Liver (tissue), 9 donors: Measurements from ENCODE around the gene KMT5C. TPM values are rescaled to one million over a fixed set of nuclear protein-coding genes. Genes with fewer than 3 reads are reported as not detected.

Source experiments
- DNase-seq: peaks from one replicate; pipeline ENCODE4 v3.0.0-alpha.2; 2017; ENCODE audit warnings: low spot score
- H3K27ac ChIP-seq, 2 donors: one replicate each; pipeline ENCODE4 v1.7.0; 2013; ENCODE audit warnings: inconsistent platforms in 2 of 2, low read length in 2 of 2, control low read depth in 1 of 2, low read depth in 1 of 2, mild to moderate bottlenecking in 1 of 2
- H3K27me3 ChIP-seq, 4 donors: one replicate each; pipeline versions ENCODE4 v1.6.1 to v1.7.0; 2013; ENCODE audit warnings: low read length in 3 of 4, inconsistent platforms in 1 of 4, mild to moderate bottlenecking in 1 of 4, moderate library complexity in 1 of 4; ENCODE audit not compliant: control insufficient read depth in 4 of 4, insufficient read depth in 4 of 4
- H3K36me3 ChIP-seq, 4 donors: one replicate each; pipeline versions ENCODE4 v1.6.1 to v1.7.0; 2013; ENCODE audit warnings: low read length in 3 of 4, mild to moderate bottlenecking in 3 of 4, low read depth in 1 of 4, moderate library complexity in 1 of 4; ENCODE audit not compliant: control insufficient read depth in 4 of 4, insufficient read depth in 3 of 4
- H3K4me1 ChIP-seq, 4 donors: one replicate each; pipeline versions ENCODE4 v1.6.1 to v1.7.0; 2013; ENCODE audit warnings: low read length in 3 of 4, mild to moderate bottlenecking in 3 of 4, moderate library complexity in 1 of 4; ENCODE audit not compliant: control insufficient read depth in 4 of 4, insufficient read depth in 4 of 4
- H3K4me3 ChIP-seq, 3 donors: one replicate each; pipeline versions ENCODE4 v1.6.1 to v1.7.0; 2013; ENCODE audit warnings: low read length in 3 of 3, control low read depth in 1 of 3, low read depth in 1 of 3, mild to moderate bottlenecking in 1 of 3
- H3K9ac ChIP-seq, 2 donors: one replicate each; pipeline ENCODE4 v1.7.0; 2013; ENCODE audit warnings: low read length in 2 of 2, mild to moderate bottlenecking in 2 of 2, moderate library complexity in 2 of 2, control low read depth in 1 of 2, low read depth in 1 of 2
- H3K9me3 ChIP-seq, 4 donors: one replicate each; pipeline versions ENCODE4 v1.6.1 to v1.7.0; 2013; ENCODE audit warnings: low read length in 3 of 4; ENCODE audit not compliant: control insufficient read depth in 4 of 4
- ATF3 ChIP-seq: IDR thresholded peaks from 2 replicates; pipeline ENCODE4 v1.6.1; 2016; ENCODE audit warnings: antibody characterized with exemption
- FOXA1 ChIP-seq: IDR thresholded peaks from 2 replicates; pipeline ENCODE4 v1.6.1; 2016; ENCODE audit warnings: antibody characterized with exemption
- FOXA2 ChIP-seq: IDR thresholded peaks from 2 replicates; pipeline ENCODE4 v1.6.1; 2016; ENCODE audit warnings: antibody characterized with exemption
- GABPA ChIP-seq, 2 donors: IDR thresholded peaks in 1 of 2; conservative IDR thresholded peaks in 1 of 2; 2 replicates each; pipeline ENCODE4 v1.6.1; 2016; ENCODE audit warnings: antibody characterized with exemption in 2 of 2, mild to moderate bottlenecking in 1 of 2, moderate library complexity in 1 of 2
- HNF4A ChIP-seq, 2 donors: conservative IDR thresholded peaks; 2 replicates each; pipeline ENCODE4 v1.6.1; 2016; ENCODE audit warnings: antibody characterized with exemption in 2 of 2, mild to moderate bottlenecking in 2 of 2
- HNF4G ChIP-seq: IDR thresholded peaks from 2 replicates; pipeline ENCODE4 v1.6.1; 2016; ENCODE audit warnings: antibody characterized with exemption
- JUND ChIP-seq, 2 donors: IDR thresholded peaks; 2 replicates each; pipeline ENCODE4 v1.6.1; 2016; ENCODE audit warnings: antibody characterized with exemption in 2 of 2
- MAX ChIP-seq: IDR thresholded peaks from 2 replicates; pipeline ENCODE4 v1.6.1; 2016; ENCODE audit warnings: antibody characterized with exemption
- NR2F2 ChIP-seq: IDR thresholded peaks from 2 replicates; pipeline ENCODE4 v1.6.1; 2016; ENCODE audit warnings: antibody characterized with exemption
- RAD21 ChIP-seq, 2 donors: IDR thresholded peaks; 2 replicates each; pipeline ENCODE4 v1.6.1; 2016; ENCODE audit warnings: antibody characterized with exemption in 2 of 2, mild to moderate bottlenecking in 2 of 2
- REST ChIP-seq: IDR thresholded peaks from 2 replicates; pipeline ENCODE4 v1.6.1; 2016; ENCODE audit warnings: antibody characterized with exemption, mild to moderate bottlenecking
- RXRA ChIP-seq, 2 donors: IDR thresholded peaks; 2 replicates each; pipeline ENCODE4 v1.6.1; 2017 to 2018; ENCODE audit warnings: antibody characterized with exemption in 2 of 2, mild to moderate bottlenecking in 1 of 2
- TAF1 ChIP-seq: conservative IDR thresholded peaks from 2 replicates; pipeline ENCODE4 v1.6.1; 2016; ENCODE audit warnings: antibody characterized with exemption, mild to moderate bottlenecking
- YY1 ChIP-seq: IDR thresholded peaks from 2 replicates; pipeline ENCODE4 v1.6.1; 2016; ENCODE audit warnings: antibody characterized with exemption, mild to moderate bottlenecking
- ZBTB33 ChIP-seq: IDR thresholded peaks from 2 replicates; pipeline ENCODE4 v1.6.1; 2016; ENCODE audit warnings: antibody characterized with exemption
- WGBS: extraction: QIAGEN DNeasy Blood & Tissue Kit; methylation state at CpG from one replicate; pipeline ENCODE4 v1.1.7; 2013; 5-methylcytosine and 5-hydroxymethylcytosine counted together
- polyA plus RNA-seq, 2 donors: library from polyadenylated mRNA; stranded (reverse) in 1 of 2; unstranded in 1 of 2; fragments of 200-250 nt in 1 of 2; fragments of >200 nt in 1 of 2; fragmentation: Nextera tagmentation in 1 of 2; extraction: Ambion mirVana in 1 of 2; gene quantifications; one replicate each; pipeline versions ENCODE4 v1.2.1 to v1.2.3, GENCODE V29; 2013 to 2015
- total RNA-seq, 2 donors: library from RNA; depleted of rRNA; stranded (reverse); fragments of >200 nt; gene quantifications; one replicate each; pipeline ENCODE4 v1.2.3, GENCODE V29; 2014
- donor health status: healthy.
- donor health status: healthy.
- donor health status: healthy.
- donor health status: healthy.
- donor health status: healthy.

KMT5C gene
- total and polyA plus RNA-seq, 4 donors: 1.1 to 11.6 (median 3.0) TPM

- WGBS: 7% methylated on average over 44 of the region's 44 CpGs
- H3K4me1 ChIP-seq: peaks cover 8 to 18% (median 11%) of the 10 kb centered on the region in 4 donors
- peak; percentile 59 for DNase-seq
- no peaks in the 10 kb centered on the region for H3K27me3 ChIP-seq
- H3K9ac ChIP-seq: peak overlapping the region; percentile 82 to 95
- peak overlapping the region; percentile 45 to 75 (median 74) for H3K4me3 ChIP-seq
- no peak for TF ChIP-seq FOXA2
- no peak for TF ChIP-seq YY1
- TF ChIP-seq ATF3: no peak
- TF ChIP-seq JUND (IDR thresholded peaks at IDR 0.05): no peak
- TF ChIP-seq NR2F2: peak; percentile 39
- TF ChIP-seq FOXA1: no peak
- peak overlapping the region; percentile 4 to 23 for H3K27ac ChIP-seq
- peaks cover 0 to 8% (median 1%) of the 10 kb centered on the region in 4 donors for H3K36me3 ChIP-seq
- no peaks in the 10 kb centered on the region for H3K9me3 ChIP-seq
These were observed 460 bp downstream of the KMT5C start for GRCh38 chr19:55339889-55340783.

GRCh38 chr19:55340784-55341147 is 1.1 kb downstream of the KMT5C start:
- Histone ChIP-seq H3K4me3 (peak overlapping the region in 2 of 3 donors; percentile 74 to 75), H3K9ac (peak overlapping the region in 1 of 2 donors; percentile 95), H3K36me3 (peaks cover 0 to 8% (median 1%) of the 10 kb centered on the region in 4 donors), H3K9me3 (no peaks in the 10 kb centered on the region), H3K27me3 (no peaks in the 10 kb centered on the region), H3K4me1 (peaks cover 8 to 18% (median 11%) of the 10 kb centered on the region in 4 donors), H3K27ac (no peak overlapping the region)
- WGBS: 15% methylated on average over 24 of the region's 24 CpGs
- TF ChIP-seq GABPA (IDR thresholded peaks at IDR 0.05 in 1 of 2, conservative IDR thresholded peaks at IDR 0.05 in 1 of 2) (no peak), HNF4G (no peak), NR2F2 (no peak), RAD21 (IDR thresholded peaks at IDR 0.05) (no peak), FOXA1 (no peak), MAX (no peak), JUND (IDR thresholded peaks at IDR 0.05) (no peak), FOXA2 (no peak), RXRA (IDR thresholded peaks at IDR 0.05) (no peak), HNF4A (conservative IDR thresholded peaks at IDR 0.05) (no peak), ATF3 (no peak), TAF1 (no peak), REST (no peak), ZBTB33 (no peak)
- no peak for DNase-seq
